GM18867 (cell line): Measurements from ENCODE around the gene ANKRD28.
"Not testable (repeated sequence)": the region's sequence is repeated elsewhere in the genome, so short reads cannot be mapped to it uniquely, and the experiment has no call there.

ENCODE experiments used
- ATAC-seq: cut with Tn5 transposase; IDR thresholded peaks from one replicate; pipeline ENCODE4 v1.9.1; 2021; ENCODE audit warnings: mild to moderate bottlenecking, moderate library complexity; ENCODE audit not compliant: unreplicated experiment

The ANKRD28 gene

GRCh38 chr3:15797642-15798303, at the start of gene ANKRD28:
Gene ANKRD28, minus strand, starts transcription at chr3:15797979. Its CDS starts 1,458 bp downstream, at chr3:15796521.
- ATAC-seq: no peak

GRCh38 chr3:15847239-15847638, 49.5 kb upstream of the ANKRD28 start:
- no peak for ATAC-seq

- ATAC-seq: no peak
Measured at GRCh38 chr3:15846606-15847005, 48.8 kb upstream of the ANKRD28 start.

GRCh38 chr3:15845475-15845874, 47.7 kb upstream of the ANKRD28 start:
- ATAC-seq: peak; percentile 70

DNA sequence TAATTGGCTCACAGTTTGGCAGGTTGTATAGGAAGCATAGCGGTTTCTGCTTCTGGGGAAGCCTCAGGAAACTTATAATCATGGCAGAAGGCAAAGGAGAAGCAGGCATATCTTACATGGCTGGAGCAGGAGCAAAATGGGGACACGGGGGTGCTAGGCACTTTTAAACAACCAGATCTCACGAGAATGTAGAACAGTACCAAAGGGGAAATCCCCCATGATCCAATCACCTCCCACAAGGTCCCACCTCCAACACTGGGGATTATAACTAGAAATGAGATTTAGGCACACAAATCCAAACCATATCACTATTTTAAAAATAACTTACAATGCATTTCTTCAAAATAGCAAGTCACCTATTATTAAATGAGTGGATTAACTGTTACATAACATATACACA, 47.1 kb upstream of the ANKRD28 start:
- no peak for ATAC-seq

DNA sequence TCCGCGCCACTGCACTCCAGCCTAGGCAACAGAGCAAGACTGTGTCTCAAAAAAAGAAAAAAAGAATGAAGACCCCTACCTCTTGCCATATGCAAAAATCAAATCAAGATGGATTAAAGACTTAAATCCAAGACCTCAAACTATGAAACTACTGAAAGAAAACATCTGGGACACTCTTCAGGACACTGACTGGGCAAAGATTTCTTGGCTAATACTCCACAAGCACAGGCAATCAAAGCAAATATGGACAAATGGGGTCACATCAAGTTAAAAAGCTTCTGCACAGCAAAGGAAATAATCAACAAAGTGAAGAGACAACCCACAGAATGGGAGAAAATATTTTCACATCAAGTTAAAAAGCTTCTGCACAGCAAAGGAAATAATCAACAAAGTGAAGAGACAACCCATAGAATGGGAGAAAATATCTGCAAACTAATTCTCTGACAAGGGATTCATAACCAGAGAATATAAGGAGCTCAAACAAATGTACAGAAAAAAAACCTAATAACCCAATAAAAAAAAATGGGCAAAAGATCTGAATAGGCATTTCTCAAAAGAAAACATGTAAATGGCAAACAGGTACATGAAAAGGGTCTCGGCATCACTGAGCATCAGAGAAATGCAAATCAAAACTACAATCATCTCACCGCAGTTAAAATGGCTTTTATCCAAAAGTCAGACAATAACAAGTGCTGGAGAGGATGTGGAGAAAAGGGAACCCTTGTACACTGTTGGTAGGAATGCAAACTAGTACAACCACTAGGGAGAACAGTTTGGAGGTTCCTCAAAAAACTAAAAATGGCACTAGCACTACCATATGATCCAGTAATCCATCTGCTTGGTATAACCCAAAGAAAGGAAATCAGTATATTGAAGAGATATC, 43.6 kb upstream of the ANKRD28 start:
- not testable (repeated sequence) for ATAC-seq

DNA sequence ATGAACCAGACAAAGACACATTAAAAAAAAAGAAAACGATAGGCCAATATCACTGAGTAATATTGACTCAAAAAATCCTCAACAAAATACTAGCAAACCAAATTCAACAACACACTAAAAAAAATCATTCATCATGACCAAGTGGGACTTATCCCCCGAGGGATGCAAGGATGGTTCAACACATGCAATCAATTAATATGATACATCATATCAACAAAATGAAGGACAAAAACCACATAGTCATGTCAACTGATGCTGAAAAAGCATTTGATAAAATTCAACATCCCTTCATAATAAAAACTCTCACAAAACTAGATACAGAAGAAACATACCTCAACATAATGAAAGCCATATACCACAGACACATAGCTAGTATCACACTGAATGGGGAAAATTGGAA, 41.8 kb upstream of the ANKRD28 start:
- ATAC-seq: no peak

GRCh38 chr3:15831927-15832326, 34.1 kb upstream of the ANKRD28 start:
- ATAC-seq: no peak

DNA sequence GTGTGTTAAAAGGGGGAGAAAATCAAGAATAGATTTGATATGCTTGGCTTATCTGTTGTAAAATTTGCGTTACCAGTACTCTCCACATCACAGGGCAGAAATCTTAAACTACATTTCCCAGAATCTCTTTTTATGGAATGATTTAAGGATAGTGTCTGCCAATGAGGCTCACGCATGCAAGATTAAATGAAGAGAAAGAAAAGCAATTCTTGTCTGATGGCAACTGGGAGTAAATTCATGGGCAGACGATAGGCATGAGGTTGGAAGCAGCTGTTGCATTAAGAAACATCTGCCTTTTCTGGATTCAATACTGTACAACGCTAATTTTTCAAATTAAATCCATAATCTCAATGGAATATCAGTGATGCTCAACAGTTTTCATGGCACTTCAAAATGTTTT, 27.2 kb upstream of the ANKRD28 start:
- no peak for ATAC-seq

DNA sequence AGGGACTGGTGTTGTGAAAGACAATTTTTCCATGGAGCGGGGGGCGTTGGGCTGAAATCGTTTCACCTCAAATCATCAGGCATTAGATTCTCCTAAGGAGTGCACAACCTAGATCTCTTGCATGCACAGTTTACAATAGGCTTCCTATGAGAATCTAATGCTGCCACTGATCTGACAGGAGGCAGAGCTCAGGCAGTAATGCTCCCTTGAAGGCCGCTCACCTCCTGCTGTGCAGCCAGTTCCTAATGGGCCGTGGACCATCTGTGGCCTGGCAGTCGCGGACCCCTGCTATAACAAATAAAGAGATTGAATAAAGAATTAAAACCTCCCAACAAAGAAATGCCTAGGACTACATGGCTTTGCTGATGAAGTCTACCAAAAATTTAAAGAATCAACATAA, 25.3 kb upstream of the ANKRD28 start:
- ATAC-seq: no peak

DNA sequence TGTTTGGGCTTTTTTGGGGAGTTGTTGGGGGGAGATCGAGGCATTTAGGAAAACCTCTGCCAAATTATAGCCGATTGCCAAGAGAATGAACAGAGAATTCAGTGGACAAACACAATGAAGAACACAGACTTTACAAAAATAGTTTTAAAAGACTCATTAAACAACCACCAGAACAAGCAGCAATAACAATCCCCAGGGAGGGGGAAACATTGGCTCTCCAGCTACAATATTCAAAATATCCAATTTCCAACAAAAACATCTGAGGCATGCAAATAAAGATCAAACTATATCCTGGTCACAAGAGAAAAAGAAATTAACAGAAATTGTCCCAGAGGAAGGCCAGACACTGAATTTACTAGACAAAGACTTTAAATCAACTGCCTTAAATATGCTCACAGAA, 24.5 kb upstream of the ANKRD28 start:
- no peak for ATAC-seq

- no peak for ATAC-seq
Measured at GRCh38 chr3:15820911-15821310, 23.1 kb upstream of the ANKRD28 start.

GRCh38 chr3:15819576-15819975, 21.8 kb upstream of the ANKRD28 start:
- no peak for ATAC-seq

DNA sequence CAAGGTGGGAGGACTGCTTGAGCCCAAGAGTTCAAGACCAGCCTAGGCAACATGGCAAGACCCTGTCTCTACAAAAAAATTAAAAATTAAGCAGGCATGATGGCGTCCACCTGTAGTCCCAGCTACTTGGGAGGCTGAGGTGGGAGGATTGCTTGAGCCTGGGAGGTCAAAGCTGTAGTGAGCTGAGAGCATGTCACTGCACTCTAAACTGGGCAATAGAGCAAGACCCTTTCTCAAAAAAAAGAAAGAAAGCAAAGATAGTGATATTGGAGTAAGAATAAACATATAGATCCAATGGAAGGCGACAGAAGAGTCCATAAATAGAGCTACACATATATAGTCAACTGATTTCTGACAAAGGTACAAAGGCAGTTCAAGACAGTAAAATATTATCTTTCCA, 21.3 kb upstream of the ANKRD28 start:
- ATAC-seq: no peak

DNA sequence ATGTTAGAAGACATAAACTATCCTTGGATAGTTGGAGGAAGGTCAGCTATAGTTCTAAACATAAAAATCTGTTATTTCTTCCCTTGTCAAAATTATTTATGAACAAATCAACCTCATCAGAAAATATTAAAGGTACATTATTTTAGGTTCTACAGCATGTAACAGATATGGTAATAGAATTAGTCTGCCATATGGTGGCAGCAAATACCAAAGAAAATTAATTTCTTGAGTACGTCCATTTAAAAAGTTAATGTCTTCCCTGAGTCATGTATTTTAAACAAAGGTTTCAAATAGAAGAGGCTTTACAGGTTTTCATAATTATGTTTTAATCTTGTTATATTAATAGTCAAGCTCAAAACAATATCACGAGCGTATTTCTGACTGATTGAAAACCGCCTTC, 17.9 kb upstream of the ANKRD28 start:
- no peak for ATAC-seq

- not testable (repeated sequence) for ATAC-seq
Measured at GRCh38 chr3:15813079-15813478, 15.3 kb upstream of the ANKRD28 start.

GRCh38 chr3:15812183-15812582, 14.4 kb upstream of the ANKRD28 start:
- ATAC-seq: no peak

- no peak for ATAC-seq
Measured at GRCh38 chr3:15810702-15811101, 12.9 kb upstream of the ANKRD28 start.

DNA sequence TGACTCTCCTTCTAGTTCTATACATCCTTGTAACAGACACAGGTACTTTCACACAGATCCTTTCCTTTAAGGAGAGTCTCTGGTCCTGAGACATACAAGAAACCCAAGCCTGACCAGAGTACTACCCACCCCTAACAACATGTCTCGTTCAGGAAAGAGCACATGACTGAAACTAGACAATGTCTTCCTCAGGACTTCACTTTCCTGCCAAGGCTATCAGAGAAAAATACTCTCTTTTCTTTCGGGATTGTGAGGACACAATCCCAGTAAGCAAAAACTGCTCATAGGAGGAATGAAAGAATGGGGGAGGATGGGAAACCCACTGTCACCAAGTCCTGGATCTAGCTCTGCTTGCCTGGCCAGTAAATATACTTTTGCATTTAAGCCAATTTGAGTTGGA, 11.5 kb upstream of the ANKRD28 start:
- no peak for ATAC-seq

- ATAC-seq: no peak
Measured at GRCh38 chr3:15808679-15809310, 11.0 kb upstream of the ANKRD28 start.

DNA sequence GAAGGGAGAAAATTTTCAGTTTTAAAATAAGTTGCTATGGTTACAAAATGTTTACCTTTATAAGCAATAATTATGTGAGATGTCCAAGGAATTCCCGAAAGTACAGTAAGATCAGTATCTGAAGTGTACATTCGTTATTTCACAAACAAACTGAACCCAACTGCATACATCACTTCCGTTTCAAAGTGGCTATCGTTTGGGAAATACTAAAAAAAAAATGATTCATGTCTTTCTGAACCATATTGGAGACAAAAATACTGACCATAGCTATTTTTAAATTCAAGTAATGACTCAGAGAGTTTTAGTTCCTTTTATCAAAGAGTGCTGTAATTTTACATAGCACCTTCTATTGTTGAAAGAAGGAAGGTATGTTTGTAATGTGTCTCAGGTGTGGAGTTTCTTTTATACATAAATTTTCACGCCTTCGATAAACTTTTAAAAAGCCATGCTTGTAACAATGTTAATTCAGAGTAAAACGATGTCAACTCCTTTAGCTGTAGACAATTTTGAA, 8.0 kb upstream of the ANKRD28 start:
- peak; percentile 77 for ATAC-seq
